HG03442 (cell line): Measurements from ENCODE around the gene CRACDL.
A peak's percentile ranks its signal among the peaks of the same experiment; 100 is the strongest.
"Not testable (repeated sequence)": the region's sequence is repeated elsewhere in the genome, so short reads cannot be mapped to it uniquely, and the experiment has no call there.

Experiments
- ATAC-seq: cut with Tn5 transposase; IDR thresholded peaks from one replicate; pipeline ENCODE4 v1.9.1; 2021; ENCODE audit warnings: mild to moderate bottlenecking, moderate library complexity; ENCODE audit not compliant: unreplicated experiment

The CRACDL gene

GRCh38 chr2:98886066-98886554 lies 49.9 kb downstream of the CRACDL start:
- ATAC-seq = no peak

DNA sequence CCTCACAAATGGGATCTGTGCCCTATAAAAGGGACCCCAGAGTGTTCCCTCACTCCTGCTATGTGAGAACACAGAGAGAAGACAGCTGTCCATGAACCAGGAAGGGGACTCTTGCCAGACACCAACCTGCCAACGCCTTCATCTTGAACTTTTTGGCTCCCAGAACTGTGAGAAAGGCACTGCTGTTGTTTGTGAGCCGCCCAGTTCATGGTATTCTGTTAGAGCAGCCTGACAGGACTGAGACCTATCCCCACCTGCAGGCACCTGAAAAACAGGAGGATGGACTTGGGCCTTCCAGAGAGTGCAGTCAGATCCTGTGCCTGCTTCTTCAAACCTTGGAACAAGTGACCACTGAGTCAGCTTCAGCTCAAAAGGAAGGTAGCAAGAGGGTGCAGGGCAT lies 51.4 kb downstream of the CRACDL start:
- ATAC-seq = no peak

- ATAC-seq = no peak
Measured at GRCh38 chr2:98883780-98884211, 52.2 kb downstream of the CRACDL start.

GRCh38 chr2:98882971-98883779 lies 52.9 kb downstream of the CRACDL start:
- no peak for ATAC-seq

DNA sequence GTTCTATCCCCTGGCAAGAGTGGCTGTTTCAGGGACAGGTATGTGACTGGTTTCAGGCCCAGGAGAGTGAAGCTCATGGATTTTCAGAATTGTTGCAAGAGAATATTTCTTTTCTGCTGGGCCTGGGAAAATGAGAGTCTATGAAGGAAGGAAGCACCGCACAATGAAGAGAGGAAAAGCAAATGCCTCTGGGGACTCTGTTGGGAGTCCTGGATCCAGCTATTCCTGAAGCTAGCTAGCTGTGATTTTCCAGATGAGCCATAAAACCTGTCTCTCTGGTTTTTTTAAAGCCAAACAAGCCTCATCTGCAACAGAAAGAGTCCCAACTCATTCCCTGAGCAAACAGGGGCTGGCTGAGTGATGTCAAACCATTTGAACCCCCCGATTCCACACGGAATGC lies 53.7 kb downstream of the CRACDL start:
- no peak for ATAC-seq

DNA sequence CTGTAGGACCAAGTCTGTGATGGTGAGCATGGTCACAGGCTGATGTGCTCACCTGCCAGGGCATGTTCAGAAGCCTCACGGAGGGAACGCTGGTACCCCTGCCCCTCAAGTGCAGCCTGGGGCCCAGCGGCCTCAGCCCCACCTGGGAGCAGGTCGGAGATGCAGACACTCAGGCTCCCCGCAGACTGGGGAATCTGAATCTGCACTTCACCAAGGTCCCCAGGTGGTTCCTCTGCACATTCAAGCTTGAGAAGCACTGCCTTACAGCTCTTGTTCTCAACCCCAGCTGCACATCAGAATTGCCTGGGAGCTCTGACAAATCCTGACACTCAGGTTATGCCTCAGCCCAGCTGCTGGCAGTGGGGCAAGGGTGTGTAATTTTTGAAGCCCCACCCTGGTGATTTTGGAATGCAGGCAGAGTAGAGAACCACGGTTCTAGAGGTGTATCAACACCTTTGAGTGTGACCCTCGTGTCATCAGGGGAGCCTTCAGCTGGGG lies 54.8 kb downstream of the CRACDL start:
- ATAC-seq = no peak

GRCh38 chr2:98880266-98881152 lies 55.5 kb downstream of the CRACDL start:
- ATAC-seq = no peak

GRCh38 chr2:98877658-98878057 lies 58.4 kb downstream of the CRACDL start:
- not testable (repeated sequence) for ATAC-seq

- no peak for ATAC-seq
Measured at GRCh38 chr2:98876741-98877140, 59.3 kb downstream of the CRACDL start.

- no peak for ATAC-seq
Measured at GRCh38 chr2:98875746-98876145, 60.3 kb downstream of the CRACDL start.

- peak; percentile 70 for ATAC-seq
Measured at GRCh38 chr2:98875081-98875728, 60.8 kb downstream of the CRACDL start.

GRCh38 chr2:98874186-98874689 lies 61.8 kb downstream of the CRACDL start:
- no peak for ATAC-seq

DNA sequence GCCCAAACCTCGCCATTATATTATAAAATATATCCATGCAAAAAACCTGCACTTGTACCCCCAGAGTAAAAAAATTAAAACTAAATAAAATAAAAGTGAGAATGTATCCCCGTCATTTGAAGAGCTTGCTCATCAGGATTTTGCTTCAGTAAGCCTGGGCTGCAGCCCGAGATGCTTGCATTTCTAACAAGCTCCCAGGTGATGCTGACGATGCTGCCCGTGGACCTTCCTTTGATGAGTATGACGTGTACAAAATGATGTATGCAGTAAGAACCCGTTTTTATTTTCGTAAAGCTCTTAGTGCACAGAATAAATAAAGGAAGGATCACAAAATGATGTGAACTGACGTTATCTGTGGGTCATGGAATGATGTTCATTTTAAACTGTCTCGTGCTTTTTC lies 63.5 kb downstream of the CRACDL start:
- no peak for ATAC-seq

- no peak for ATAC-seq
Measured at GRCh38 chr2:98871506-98871905, 64.5 kb downstream of the CRACDL start.

DNA sequence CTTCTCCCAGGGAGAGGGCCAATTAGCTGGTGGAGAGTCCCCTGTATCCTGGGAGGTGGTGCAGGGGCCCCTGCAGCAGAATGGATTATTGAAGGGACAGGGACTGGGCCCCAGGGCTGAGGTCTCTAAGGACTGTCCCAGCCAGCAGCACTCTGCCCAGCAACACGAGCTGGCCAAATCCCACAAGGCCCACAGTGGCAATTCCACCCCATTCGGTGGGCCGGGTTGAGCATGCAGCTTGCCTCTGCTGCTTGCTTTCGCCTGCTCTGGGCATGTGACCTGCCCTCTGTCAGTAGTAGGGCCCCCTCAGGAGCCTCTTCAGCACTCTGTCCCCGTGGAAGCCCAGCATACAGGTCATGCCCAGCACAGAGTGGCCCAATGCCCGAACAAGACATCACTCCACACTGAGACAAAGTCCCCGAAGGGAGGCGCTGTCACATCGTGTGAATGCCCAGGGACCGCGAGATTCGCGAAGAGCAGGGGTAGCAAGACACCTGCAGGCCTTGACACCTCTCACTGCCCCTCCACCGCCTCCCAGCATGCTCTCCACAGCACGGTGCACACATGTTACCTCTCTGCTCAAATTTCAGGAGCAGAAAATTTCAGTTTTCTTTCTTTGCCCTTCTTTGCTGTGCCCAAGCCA lies 65.4 kb downstream of the CRACDL start:
- no peak for ATAC-seq

- ATAC-seq = no peak
Measured at GRCh38 chr2:98869870-98870269, 66.2 kb downstream of the CRACDL start.

GRCh38 chr2:98869272-98869641 lies 66.8 kb downstream of the CRACDL start:
- ATAC-seq = no peak

GRCh38 chr2:98868548-98869271 lies 67.3 kb downstream of the CRACDL start:
- ATAC-seq = no peak

- ATAC-seq = no peak
Measured at GRCh38 chr2:98867539-98868309, 68.3 kb downstream of the CRACDL start.
